ENCODE results near the gene RHBDD3.

Gene RHBDD3

DNA sequence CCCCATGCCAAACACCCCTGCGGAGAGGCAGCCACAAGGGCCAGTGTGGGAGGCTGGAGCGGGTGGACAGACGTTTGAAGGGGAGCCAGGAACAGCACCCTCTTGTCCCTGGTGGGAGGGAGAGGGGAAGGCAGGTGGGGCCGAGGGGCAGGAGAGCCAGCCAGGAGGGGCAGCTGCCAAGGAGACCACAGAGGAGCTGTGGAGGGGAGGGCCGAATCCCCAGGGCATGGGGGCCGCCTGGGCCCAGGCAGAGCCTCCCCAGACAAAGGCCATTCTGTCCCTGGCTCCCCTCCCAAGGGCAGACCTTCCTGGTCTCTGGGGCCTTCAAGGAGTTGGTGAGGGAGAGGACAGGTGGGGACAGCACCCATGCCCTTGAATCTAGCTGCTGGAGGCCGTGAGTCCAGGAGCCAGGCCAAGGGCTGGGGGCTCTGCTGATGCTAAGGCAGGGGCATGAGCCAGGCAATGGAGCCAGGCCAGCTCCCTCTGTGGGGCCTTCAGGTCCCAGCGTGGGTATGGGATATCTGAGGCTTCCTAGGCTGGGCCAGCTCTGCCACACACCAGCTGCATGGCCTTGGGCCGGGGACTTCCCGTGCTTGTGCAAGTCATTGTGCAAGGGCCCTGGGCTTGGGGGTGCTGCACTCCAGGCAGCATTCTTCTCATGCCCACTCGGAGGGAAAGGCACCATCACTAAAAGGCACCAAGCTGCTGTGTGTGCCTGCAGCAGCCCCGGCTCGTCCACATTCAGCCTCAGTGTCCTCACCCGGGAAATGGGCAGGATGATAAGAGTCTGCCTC lies 50.7 kb downstream of the RHBDD3 start:
- no peak for DNase-seq (ENCODE audit: low read depth)

DNA sequence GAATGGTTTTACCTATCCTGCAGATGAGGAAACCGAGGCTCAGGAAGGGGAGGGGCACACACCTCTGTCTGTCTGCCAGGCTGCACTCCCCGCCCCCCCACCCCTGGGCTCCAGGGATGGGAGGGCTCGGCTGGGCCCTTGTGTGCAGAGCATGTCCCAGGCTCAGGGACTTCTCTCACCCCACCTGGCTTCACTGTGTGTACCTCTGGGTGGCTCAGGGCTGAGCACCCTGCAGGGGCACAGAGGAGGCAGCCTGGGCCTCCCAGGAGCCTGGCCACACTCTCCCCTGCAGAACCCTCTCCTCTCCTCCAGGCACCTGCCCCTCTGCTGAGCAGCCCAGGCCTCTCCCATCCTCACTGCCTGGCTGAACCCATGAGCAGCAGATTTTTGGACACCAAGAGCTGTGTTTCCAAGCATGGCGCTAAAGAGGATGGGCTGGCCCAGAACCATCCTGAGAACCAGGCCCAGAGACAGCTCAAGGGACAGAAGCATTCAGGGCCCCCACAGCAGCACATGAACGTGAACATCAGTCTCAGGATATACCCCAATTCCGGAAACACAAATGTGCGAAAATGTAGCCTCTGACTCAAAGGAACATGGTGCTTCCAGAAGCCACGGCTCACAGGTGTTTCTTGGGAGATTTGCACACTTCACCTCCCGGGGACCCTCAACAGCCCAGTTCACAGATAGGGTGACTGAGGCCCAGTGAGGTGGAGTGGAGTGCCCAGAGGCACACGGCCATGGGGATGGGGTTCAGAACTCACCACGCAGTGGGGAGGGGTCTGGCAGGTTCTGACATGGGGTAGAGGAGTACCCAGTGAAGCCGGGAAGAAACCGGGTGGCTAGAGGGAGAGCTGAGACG lies 51.5 kb downstream of the RHBDD3 start:
- DNase-seq (ENCODE audit: low read depth), result no peak

DNA sequence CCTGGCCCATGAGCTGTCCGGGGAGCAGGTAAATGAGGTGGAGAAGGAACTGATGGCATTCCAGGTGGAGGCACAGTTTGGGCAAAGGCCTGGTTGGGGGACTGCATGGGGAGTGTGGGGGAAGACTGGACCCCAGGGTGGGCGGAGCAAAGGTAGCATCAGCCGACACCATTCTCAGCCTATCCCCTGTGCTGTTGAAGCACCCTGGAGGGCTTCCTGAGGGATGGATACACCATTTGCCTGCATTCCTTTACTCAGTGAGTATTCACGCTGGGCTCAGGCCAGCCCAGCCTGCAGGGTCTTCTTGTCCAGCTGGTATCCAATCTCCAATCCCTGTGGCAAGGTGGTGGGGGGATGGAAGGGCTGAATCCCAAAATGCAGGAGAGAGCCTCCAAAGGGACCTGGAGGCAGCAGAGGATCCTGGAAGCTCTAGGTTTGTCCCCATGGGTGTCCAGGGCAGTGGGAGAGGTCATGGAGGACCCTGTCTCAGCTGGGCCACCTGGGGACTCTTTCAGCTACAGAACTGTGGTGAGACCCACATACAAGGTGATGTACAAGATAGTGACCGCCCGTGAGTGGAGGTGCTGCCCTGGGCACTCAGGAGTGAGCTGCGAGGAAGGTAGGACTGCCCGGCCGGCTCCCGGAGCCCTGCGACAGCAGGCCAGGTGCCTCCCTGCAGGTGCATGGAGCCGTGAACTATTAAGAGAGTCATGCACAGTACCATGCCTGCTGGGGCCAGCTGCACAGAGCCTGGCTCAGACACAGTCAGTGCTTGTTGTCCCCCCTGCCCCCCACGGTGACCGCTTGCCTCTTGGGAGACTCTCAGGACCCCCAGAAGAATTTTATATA lies 52.5 kb downstream of the RHBDD3 start:
- DNase-seq (ENCODE audit: low read depth), result no peak

DNA sequence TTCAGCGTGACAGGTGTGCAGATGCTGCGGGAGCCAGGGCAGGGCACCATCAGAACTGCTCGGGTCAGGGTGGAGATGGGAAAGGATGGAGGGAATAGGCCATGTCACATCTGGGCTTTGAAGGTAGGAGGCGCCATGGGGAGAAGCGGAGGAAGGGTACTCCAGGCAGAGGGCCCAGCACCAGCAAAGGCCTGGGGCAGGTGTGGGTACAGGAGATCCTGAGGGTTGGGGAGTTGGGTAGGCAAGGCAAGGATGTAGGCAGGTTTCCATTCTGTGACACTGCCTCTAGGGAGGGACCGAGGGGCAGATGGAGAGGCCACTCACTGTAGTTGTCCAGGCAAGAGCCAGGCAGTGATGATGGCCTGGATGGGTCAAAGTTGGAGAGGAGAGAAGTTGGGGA lies 53.5 kb downstream of the RHBDD3 start:
- DNase-seq (ENCODE audit: low read depth), result no peak

GRCh38 chr22:29213493-29213892 lies 54.3 kb downstream of the RHBDD3 start:
- no peak for DNase-seq (ENCODE audit: low read depth)

DNA sequence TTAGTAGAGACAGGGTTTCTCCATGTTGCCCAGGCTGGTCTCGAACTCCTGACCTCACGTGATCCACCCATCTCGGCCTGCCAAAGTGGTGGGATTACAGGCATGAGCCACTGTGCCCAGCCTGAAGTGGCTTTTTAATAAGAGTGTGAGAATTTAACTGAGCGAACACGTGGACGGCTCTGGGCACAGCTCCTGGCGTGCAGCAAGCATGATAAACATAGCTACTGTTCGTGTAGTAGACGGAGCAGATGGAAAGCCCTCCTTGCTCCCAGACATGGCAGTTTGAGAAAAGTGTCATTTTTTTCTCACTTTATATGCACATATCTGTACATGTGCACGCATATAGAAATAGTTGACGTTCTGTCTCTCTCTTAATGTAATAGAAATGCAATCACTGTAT lies 55.0 kb downstream of the RHBDD3 start:
- DNase-seq (ENCODE audit: low read depth), result no peak

GRCh38 chr22:29211466-29211865 lies 56.3 kb downstream of the RHBDD3 start:
- no peak for DNase-seq (ENCODE audit: low read depth)

DNA sequence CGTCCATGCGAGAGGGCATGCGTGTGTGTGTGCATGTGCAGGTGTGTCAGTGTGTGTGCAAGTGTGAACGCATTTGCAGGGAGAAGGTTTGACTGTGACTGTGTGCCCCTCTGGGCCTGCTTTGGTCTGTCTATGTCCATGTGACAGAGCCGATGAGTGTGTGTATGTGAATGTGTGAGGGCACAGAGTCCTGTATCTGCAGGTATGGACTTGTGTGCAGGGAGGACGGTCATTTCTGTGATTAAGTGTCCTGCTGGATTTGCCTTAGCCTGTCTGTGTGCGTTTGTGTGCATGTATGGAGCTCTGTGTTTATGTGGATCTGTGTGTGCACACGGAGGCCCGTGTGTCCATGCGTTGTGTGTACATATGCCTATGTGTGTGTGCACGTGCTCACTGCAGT lies 56.7 kb downstream of the RHBDD3 start:
- no peak for DNase-seq (ENCODE audit: low read depth)

Measured in stimulated activated CD8-positive, alpha-beta memory T cell treated with anti-CD3 and anti-CD28 coated beads, Interleukin-12 subunit alpha, Interleukin-12 subunit beta, amount 100 ng/mL, for 4 hours (primary cell).